WTC11 (cell line): ENCODE results near the gene DACT3. TPM values are rescaled to one million over a fixed set of nuclear protein-coding genes. Genes with fewer than 3 reads are reported as not detected.
A peak's percentile ranks its signal among the peaks of the same experiment; 100 is the strongest.

Source experiments
- ATAC-seq: fragments of 200-7000 bp; cut with Tn5 transposase; 2 replicates; pipeline ENCODE4 v1.10.0; 2021; ENCODE audit warnings: mild to moderate bottlenecking, moderate library complexity
- Bru-seq: library from RNA; stranded (reverse); fragments of 400-500 nt; gene quantifications from one replicate; lab custom pipeline; 2021; lab: Mats Ljungman, UMichigan
- CTCF ChIA-PET: fragments of 300-600 bp; sonication (Branson Sonifier 250); formaldehyde crosslinking; loops from one replicate; lab custom pipeline; 2021; ENCODE audit warnings: antibody characterized with exemption; lab: Charles Lee
- POLR2A ChIA-PET: fragments of 350-600 bp; sonication (Branson Sonifier 250); formaldehyde crosslinking; loops from one replicate; lab custom pipeline; 2021; ENCODE audit warnings: antibody characterized with exemption; lab: Charles Lee
- DNase-seq: peaks from one replicate; pipeline ENCODE4 v3.0.0; 2021; ENCODE audit warnings: low spot score
- H3K27ac Mint-ChIP-seq: 2 replicates; pipeline ENCODE4 v1.8.0; 2021; ENCODE audit warnings: mixed read lengths
- H3K27me3 Mint-ChIP-seq: 2 replicates; pipeline ENCODE4 v1.8.0; 2021; ENCODE audit warnings: low read depth, mild to moderate bottlenecking, moderate library complexity, mixed read lengths
- H3K36me3 Mint-ChIP-seq: 2 replicates; pipeline ENCODE4 v1.8.0; 2021; ENCODE audit warnings: mixed read lengths
- H3K4me1 Mint-ChIP-seq: 2 replicates; pipeline ENCODE4 v1.8.0; 2022; ENCODE audit warnings: mixed read lengths
- H3K4me3 Mint-ChIP-seq: 2 replicates; pipeline ENCODE4 v1.8.0; 2021; ENCODE audit warnings: mild to moderate bottlenecking, moderate library complexity, mixed read lengths
- H3K9me3 Mint-ChIP-seq: 2 replicates; pipeline ENCODE4 v1.8.0; 2021; ENCODE audit warnings: mixed read lengths
- ATF1 ChIP-seq: sonication (generic); formaldehyde crosslinking; IDR thresholded peaks from 2 replicates; pipeline ENCODE4 v1.8.1; 2023; ENCODE audit warnings: mild to moderate bottlenecking, moderate library complexity, missing genetic modification reagents
- CREM ChIP-seq: sonication (generic); formaldehyde crosslinking; IDR thresholded peaks from 2 replicates; pipeline ENCODE4 v1.8.1; 2022; ENCODE audit warnings: mild to moderate bottlenecking, missing genetic modification reagents, moderate library complexity
- EMX1 ChIP-seq: fragments of 250-450 bp; sonication (Bioruptor Pico); IDR thresholded peaks from 2 replicates; pipeline ENCODE4 v1.8.0; 2021; ENCODE audit warnings: mild to moderate bottlenecking
- ESRRA ChIP-seq: sonication (generic); formaldehyde crosslinking; IDR thresholded peaks from 2 replicates; pipeline ENCODE4 v1.8.1; 2022; ENCODE audit warnings: mild to moderate bottlenecking, missing genetic modification reagents, borderline replicate concordance
- FOXK1 ChIP-seq: sonication (generic); formaldehyde crosslinking; IDR thresholded peaks from 2 replicates; pipeline ENCODE4 v1.8.0; 2022; ENCODE audit warnings: mild to moderate bottlenecking, moderate library complexity, missing genetic modification reagents
- GTF2I ChIP-seq: fragments of 250-450 bp; sonication (Bioruptor Pico); conservative IDR thresholded peaks from 2 replicates; pipeline ENCODE4 v1.4.0; 2021; ENCODE audit warnings: mild to moderate bottlenecking
- HMGA2 ChIP-seq: fragments of 250-450 bp; sonication (Bioruptor Pico); IDR thresholded peaks from 2 replicates; pipeline ENCODE4 v1.4.0; 2021; ENCODE audit warnings: mild to moderate bottlenecking, moderate library complexity
- KAT7 ChIP-seq: sonication (generic); formaldehyde crosslinking; IDR thresholded peaks from 2 replicates; pipeline ENCODE4 v1.8.1; 2023; ENCODE audit warnings: missing genetic modification reagents, mild to moderate bottlenecking, borderline replicate concordance
- MXD4 ChIP-seq: fragments of 250-450 bp; sonication (Bioruptor Pico); IDR thresholded peaks from 2 replicates; pipeline ENCODE4 v1.8.0; 2021; ENCODE audit warnings: mild to moderate bottlenecking, moderate library complexity, borderline replicate concordance
- NFYB ChIP-seq: sonication (generic); formaldehyde crosslinking; conservative IDR thresholded peaks from 2 replicates; pipeline ENCODE4 v1.8.0; 2022; ENCODE audit warnings: low read depth, missing genetic modification reagents
- NR3C1 ChIP-seq: sonication (generic); formaldehyde crosslinking; conservative IDR thresholded peaks from 2 replicates; pipeline ENCODE4 v1.8.1; 2023; ENCODE audit warnings: low read depth, mild to moderate bottlenecking, missing genetic modification reagents
- OVOL2 ChIP-seq: fragments of 250-450 bp; sonication (Bioruptor Pico); IDR thresholded peaks from 2 replicates; pipeline ENCODE4 v1.9.0; 2021; ENCODE audit warnings: mild to moderate bottlenecking, borderline replicate concordance
- PRRX2 ChIP-seq: fragments of 250-450 bp; sonication (Bioruptor Pico); IDR thresholded peaks from 2 replicates; pipeline ENCODE4 v1.8.0; 2021; ENCODE audit warnings: mild to moderate bottlenecking
- SP1 ChIP-seq: sonication (generic); formaldehyde crosslinking; conservative IDR thresholded peaks from 2 replicates; pipeline ENCODE4 v1.8.1; 2022; ENCODE audit warnings: missing genetic modification reagents
- ZNF396 ChIP-seq: fragments of 250-450 bp; sonication (Bioruptor Pico); IDR thresholded peaks from 2 replicates; pipeline ENCODE4 v1.8.0; 2021; ENCODE audit warnings: mild to moderate bottlenecking, moderate library complexity, borderline replicate concordance
- ZNF416 ChIP-seq: fragments of 250-450 bp; sonication (Bioruptor Pico); IDR thresholded peaks from 2 replicates; pipeline ENCODE4 v1.9.0; 2021; ENCODE audit warnings: mild to moderate bottlenecking, inconsistent platforms
- long read RNA-seq, 3 experiments: library from RNA in 1 of 3; library from capped mRNA in 1 of 3; library from polyadenylated mRNA in 1 of 3; unstranded in 2 of 3; stranded (forward) in 1 of 3; transcript quantifications; one replicate each; pipeline ENCODE4 v2.0.0, GENCODE V29; 2021
- total RNA-seq: library from RNA; stranded (reverse); gene quantifications from 3 replicates; pipeline ENCODE4 v1.2.3, GENCODE V29; 2021
- TF ChIP-seq, protein P1 (sequence below): sonication (generic); formaldehyde crosslinking; IDR thresholded peaks from 2 replicates; pipeline ENCODE4 v1.8.0; 2022; ENCODE audit warnings: mild to moderate bottlenecking, missing genetic modification reagents
- TF ChIP-seq, protein P2 (sequence below): sonication (generic); formaldehyde crosslinking; IDR thresholded peaks from 2 replicates; pipeline ENCODE4 v1.8.0; 2022; ENCODE audit warnings: mild to moderate bottlenecking, missing genetic modification reagents
- TF ChIP-seq, protein P3 (sequence below): fragments of 200-600 bp; IDR thresholded peaks from 2 replicates; pipeline ENCODE4 v1.8.0; 2022; ENCODE audit warnings: antibody characterized with exemption
- TF ChIP-seq, protein P4 (sequence below): sonication (generic); formaldehyde crosslinking; IDR thresholded peaks from 2 replicates; pipeline ENCODE4 v1.8.1; 2023; ENCODE audit warnings: mild to moderate bottlenecking, missing genetic modification reagents
- TF ChIP-seq, protein P5 (sequence below): sonication (generic); formaldehyde crosslinking; IDR thresholded peaks from 2 replicates; pipeline ENCODE4 v1.8.1; 2023; ENCODE audit warnings: mild to moderate bottlenecking, missing genetic modification reagents, moderate library complexity
- TF ChIP-seq, protein P6 (sequence below): sonication (generic); formaldehyde crosslinking; conservative IDR thresholded peaks from 2 replicates; pipeline ENCODE4 v1.8.1; 2022; ENCODE audit warnings: mild to moderate bottlenecking, missing genetic modification reagents

Gene DACT3, protein sequence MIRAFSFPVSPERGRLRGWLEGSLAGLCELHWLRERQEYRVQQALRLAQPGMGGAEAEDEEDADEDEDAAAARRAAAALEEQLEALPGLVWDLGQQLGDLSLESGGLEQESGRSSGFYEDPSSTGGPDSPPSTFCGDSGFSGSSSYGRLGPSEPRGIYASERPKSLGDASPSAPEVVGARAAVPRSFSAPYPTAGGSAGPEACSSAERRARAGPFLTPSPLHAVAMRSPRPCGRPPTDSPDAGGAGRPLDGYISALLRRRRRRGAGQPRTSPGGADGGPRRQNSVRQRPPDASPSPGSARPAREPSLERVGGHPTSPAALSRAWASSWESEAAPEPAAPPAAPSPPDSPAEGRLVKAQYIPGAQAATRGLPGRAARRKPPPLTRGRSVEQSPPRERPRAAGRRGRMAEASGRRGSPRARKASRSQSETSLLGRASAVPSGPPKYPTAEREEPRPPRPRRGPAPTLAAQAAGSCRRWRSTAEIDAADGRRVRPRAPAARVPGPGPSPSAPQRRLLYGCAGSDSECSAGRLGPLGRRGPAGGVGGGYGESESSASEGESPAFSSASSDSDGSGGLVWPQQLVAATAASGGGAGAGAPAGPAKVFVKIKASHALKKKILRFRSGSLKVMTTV
- total RNA-seq (1.8 to 1.9 TPM (median 1.8 TPM) in 3 replicates), Bru-seq, nascent RNA (percentile 23 among the genes with signal in this experiment)
- long read RNA-seq, experiment 1, transcript DACT3-202 (4 exons, 2,834 nt) = major isoform, 6 of 8 reads
- long read RNA-seq, experiment 1, partial matches to known transcripts = 2 of 8 reads
- long read RNA-seq, experiment 1, other reads (novel, unspliced or antisense) = 0 of 8 reads
- long read RNA-seq, experiment 2, partial matches to known transcripts = 0 of 3 reads
- long read RNA-seq, experiment 2, other reads (novel, unspliced or antisense) = 1 of 3 reads
- long read RNA-seq, experiment 3 = 0 reads

DNA sequence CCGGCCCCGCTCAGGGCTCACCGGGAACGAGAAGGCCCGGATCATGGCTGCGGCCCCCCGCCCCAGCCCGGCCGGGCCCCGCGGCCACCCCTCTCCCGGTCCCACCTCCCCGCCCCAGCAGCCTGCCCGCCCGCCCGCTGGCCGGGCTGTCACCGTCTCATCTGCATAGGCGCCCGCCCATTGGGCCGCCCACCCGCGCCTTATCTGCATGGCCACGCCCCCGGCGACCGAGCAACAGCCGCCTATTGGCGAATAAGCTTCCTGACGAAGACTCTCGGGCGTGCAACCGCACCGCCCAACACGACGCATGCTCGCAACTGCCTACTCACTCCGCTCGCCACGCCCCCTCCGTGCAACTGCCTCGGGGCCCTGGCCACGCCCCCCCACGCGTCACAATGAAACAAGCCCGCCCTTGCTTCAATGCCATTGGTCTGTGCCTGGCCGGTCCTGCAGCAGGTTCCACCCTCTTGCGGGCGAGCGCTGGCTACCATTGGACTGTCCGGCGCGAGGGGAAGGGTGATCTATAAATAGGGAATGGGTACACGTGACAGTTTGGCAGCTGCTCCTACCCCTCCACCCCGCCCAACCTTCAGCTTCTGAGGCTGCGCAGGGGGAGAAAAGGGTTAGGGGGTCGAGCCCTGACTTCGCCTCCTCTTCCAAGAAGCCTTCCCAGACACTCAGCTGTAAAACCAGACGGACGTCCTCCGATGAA lies at the start of gene DACT3:
Gene DACT3 (minus strand): TSS at position 163 of the 712 bp plus-strand sequence. CDS start 118 bp downstream, at position 45.
- ATAC-seq (peak; percentile 91), DNase-seq (peak; percentile 100)
- H3K27ac Mint-ChIP-seq = peak within 1 kb of the TSS; percentile 85
- H3K27me3 Mint-ChIP-seq = peaks cover 51% of the 10 kb centered on the region
- H3K4me3 Mint-ChIP-seq = peak within 1 kb of the TSS; percentile 76
- TF ChIP-seq FOXK1 (CRISPR knock-in tag) (peak; percentile 96), PRRX2 (CRISPR knock-in tag) (no peak), NR3C1 (CRISPR knock-in tag) (no peak), ZNF416 (CRISPR knock-in tag) (no peak), ZNF396 (CRISPR knock-in tag) (no peak), SP1 (CRISPR knock-in tag) (peak; percentile 95), EMX1 (CRISPR knock-in tag) (no peak), GTF2I (CRISPR knock-in tag) (no peak), ATF1 (CRISPR knock-in tag) (no peak), OVOL2 (CRISPR knock-in tag) (no peak), NFYB (peak; percentile 66), ESRRA (CRISPR knock-in tag) (no peak), MXD4 (CRISPR knock-in tag) (no peak), HMGA2 (CRISPR knock-in tag) (no peak), CREM (CRISPR knock-in tag) (0 out of 2 replicates have a peak, but pooled peaks have one; percentile 15), KAT7 (CRISPR knock-in tag) (no peak)
- TF ChIP-seq, protein P1, sequence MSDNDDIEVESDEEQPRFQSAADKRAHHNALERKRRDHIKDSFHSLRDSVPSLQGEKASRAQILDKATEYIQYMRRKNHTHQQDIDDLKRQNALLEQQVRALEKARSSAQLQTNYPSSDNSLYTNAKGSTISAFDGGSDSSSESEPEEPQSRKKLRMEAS = peak; percentile 77
- TF ChIP-seq, protein P2, sequence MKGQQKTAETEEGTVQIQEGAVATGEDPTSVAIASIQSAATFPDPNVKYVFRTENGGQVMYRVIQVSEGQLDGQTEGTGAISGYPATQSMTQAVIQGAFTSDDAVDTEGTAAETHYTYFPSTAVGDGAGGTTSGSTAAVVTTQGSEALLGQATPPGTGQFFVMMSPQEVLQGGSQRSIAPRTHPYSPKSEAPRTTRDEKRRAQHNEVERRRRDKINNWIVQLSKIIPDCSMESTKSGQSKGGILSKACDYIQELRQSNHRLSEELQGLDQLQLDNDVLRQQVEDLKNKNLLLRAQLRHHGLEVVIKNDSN (CRISPR knock-in tag) = peak; percentile 89
- TF ChIP-seq, protein P3, sequence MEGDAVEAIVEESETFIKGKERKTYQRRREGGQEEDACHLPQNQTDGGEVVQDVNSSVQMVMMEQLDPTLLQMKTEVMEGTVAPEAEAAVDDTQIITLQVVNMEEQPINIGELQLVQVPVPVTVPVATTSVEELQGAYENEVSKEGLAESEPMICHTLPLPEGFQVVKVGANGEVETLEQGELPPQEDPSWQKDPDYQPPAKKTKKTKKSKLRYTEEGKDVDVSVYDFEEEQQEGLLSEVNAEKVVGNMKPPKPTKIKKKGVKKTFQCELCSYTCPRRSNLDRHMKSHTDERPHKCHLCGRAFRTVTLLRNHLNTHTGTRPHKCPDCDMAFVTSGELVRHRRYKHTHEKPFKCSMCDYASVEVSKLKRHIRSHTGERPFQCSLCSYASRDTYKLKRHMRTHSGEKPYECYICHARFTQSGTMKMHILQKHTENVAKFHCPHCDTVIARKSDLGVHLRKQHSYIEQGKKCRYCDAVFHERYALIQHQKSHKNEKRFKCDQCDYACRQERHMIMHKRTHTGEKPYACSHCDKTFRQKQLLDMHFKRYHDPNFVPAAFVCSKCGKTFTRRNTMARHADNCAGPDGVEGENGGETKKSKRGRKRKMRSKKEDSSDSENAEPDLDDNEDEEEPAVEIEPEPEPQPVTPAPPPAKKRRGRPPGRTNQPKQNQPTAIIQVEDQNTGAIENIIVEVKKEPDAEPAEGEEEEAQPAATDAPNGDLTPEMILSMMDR = no peak
- TF ChIP-seq, protein P4, sequence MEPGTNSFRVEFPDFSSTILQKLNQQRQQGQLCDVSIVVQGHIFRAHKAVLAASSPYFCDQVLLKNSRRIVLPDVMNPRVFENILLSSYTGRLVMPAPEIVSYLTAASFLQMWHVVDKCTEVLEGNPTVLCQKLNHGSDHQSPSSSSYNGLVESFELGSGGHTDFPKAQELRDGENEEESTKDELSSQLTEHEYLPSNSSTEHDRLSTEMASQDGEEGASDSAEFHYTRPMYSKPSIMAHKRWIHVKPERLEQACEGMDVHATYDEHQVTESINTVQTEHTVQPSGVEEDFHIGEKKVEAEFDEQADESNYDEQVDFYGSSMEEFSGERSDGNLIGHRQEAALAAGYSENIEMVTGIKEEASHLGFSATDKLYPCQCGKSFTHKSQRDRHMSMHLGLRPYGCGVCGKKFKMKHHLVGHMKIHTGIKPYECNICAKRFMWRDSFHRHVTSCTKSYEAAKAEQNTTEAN = no peak
- TF ChIP-seq, protein P5, sequence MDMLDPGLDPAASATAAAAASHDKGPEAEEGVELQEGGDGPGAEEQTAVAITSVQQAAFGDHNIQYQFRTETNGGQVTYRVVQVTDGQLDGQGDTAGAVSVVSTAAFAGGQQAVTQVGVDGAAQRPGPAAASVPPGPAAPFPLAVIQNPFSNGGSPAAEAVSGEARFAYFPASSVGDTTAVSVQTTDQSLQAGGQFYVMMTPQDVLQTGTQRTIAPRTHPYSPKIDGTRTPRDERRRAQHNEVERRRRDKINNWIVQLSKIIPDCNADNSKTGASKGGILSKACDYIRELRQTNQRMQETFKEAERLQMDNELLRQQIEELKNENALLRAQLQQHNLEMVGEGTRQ = peak; percentile 90
- TF ChIP-seq, protein P6, sequence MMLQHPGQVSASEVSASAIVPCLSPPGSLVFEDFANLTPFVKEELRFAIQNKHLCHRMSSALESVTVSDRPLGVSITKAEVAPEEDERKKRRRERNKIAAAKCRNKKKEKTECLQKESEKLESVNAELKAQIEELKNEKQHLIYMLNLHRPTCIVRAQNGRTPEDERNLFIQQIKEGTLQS (CRISPR knock-in tag) = no peak
- peaks cover 19% of the 10 kb centered on the region for H3K4me1 Mint-ChIP-seq
- no peaks in the 10 kb centered on the region for H3K36me3 Mint-ChIP-seq
- POLR2A ChIA-PET = interaction anchor here (0.9 to 2.0 kb wide), 6 partner anchors 24 to 165 kb away, joined by 3 to 6 read pairs (median 3); partner anchors contain the start of gene PNMA8B
- no peaks in the 10 kb centered on the region; the same call in 1 of the 2 replicates for H3K9me3 Mint-ChIP-seq
- CTCF ChIA-PET = interaction anchor here (0.6 to 11.0 kb wide), 37 partner anchors 8 to 842 kb away, joined by 3 to 484 read pairs (median 9); partner anchors contain the start of genes CALM3, CCDC8, GNG8 and PRKD2
